GM21576 (cell line): ENCODE results near the gene ATP5F1E.
"Not testable (repeated sequence)": the region's sequence is repeated elsewhere in the genome, so short reads cannot be mapped to it uniquely, and the experiment has no call there.

Experiments used
- ATAC-seq: cut with Tn5 transposase; IDR thresholded peaks from one replicate; pipeline ENCODE4 v1.9.1; 2021; ENCODE audit warnings: mild to moderate bottlenecking, moderate library complexity; ENCODE audit not compliant: unreplicated experiment

ATP5F1E gene

DNA sequence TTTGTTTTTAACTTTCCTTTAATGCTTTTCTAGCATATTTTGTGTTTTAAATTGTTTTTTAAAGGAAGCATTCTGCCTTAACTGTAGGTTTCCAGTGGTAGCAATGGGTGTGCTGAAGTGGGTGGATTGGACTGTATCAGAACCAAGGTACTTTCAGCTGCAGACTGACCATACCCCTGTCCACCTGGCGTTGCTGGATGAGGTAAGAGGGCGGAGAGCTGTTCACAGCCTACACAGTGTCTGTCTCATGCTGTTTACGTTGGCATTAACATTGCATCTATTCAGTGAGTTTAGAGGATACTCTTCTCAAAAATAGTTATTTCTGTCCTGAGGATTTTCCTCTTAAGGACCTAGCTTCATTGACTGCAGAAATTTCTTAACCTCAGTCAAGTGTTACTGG is 39.2 kb downstream of the ATP5F1E start:
- ATAC-seq, result no peak

DNA sequence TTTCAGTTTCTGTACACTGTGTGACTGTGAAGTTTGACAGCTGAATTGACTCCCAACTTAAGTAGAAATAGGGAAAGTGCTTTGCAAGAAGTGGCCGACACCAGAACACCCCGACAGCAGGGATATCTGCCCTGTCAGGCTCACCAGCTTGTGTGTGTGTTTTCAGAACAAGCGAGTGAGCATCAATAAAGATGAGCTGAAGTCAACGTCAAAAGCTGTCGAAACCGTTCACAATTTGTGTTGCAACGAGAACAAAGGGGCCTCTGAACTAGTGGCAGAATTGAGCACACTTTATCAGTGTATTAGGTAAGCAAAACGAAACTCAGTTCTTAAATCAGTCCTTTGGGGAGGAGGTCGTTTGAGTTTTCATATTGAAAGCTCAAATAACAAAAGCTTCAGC is 40.4 kb downstream of the ATP5F1E start:
- no peak for ATAC-seq

DNA sequence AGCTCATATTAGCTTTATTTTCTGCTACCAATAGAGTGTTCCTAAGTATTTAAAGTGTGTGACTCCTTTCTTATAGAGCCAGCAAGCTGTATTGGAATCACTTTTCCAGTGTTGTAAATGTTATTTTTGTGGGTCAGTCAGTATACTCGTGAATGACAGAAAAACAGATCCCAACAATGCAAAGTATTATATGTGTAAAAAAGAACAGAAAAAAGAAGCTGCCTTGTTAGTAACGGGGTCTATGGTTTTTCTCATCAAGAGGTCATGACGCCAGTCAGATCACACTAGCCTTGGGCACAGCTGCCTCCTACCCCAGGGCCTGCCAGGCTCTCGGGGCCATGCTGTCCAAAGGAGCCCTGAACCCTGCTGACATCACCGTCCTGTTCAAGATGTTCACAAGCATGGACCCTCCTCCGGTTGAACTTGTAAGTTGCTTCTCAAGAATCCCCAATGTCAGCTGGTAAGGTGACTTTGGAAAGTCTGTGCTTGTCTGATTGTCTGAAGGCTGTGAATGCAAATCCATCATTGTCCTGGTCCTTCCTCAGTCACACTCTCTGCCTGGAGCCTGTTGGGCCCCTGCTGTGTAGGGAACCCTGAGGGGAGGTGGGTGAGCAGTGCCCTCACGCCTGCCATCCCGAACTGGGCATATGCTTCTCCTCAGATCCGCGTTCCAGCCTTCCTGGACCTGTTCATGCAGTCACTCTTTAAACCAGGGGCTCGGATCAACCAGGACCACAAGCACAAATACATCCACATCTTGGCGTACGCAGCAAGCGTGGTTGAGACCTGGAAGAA is 41.3 kb downstream of the ATP5F1E start:
- ATAC-seq, result no peak

DNA sequence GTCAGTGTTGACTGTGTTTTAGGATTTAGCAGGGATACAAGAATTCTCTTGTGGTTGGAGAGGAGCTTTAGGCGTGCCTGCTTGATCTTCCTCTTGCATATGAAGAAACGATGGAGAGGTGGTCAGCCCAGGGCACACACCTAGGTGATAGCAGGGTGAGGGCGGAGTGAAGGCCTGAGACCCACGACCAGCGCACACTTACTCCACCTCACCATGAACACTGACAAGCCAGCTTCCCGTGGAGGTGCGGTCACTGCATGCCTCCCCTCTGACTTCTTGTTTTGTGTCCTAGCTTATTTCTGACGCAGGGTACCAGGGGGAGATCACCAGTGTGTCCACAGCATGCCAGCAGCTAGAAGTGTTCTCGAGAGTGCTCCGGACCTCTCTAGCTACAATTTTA is 42.9 kb downstream of the ATP5F1E start:
- no peak for ATAC-seq

DNA sequence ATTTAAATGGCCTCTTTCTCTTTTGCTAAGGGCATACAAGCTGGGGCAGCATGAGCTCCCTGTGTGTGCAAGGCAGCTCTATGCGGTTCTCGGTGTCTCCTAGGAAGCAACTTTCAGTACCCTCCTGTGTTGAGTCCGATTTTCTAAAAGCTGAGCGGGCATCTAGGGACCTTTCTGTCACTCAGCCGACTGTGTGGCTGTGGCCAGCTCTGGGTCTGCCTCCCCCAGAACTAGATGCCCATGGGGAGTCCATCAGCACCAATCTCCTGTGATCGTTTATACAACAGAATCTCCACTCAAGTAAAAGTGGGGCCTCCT is 43.6 kb downstream of the ATP5F1E start:
- no peak for ATAC-seq

DNA sequence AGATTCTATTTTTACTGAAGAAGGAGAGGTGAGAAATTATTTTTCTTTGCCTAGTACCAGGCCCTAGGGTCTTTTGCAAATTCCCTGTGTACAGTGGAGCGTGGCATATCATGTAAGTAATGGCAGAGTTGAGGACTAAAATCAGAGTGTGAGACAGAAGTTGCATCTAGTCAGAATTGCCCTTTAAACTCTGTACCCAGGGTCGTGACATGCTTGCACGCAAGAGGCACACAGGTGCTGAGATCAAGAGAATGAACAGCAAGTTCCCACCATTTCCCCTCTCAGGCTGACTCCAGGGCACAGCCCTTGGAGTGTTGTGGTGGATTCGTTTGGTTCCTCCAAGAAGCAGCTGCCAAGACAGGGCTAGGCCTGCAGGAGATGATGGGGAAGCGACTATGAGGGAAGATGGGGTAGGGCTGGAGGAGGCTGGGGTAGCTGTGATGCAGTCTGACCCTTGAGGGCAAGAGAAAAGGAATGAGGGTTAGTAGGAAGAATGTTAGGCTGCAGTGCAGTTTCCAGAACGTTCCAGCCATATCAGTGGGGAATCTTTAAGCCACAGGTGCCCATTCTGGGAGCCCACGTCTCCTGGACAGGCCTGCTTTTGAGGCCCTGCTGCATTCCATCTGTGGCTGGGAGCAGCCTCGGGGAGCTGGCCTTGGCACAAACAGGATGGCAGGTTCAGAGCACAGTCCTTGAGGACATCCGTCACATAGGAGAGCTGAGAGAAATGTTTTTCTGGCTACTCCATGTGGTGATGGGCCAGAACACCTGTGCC is 44.2 kb downstream of the ATP5F1E start:
- ATAC-seq, result no peak

DNA sequence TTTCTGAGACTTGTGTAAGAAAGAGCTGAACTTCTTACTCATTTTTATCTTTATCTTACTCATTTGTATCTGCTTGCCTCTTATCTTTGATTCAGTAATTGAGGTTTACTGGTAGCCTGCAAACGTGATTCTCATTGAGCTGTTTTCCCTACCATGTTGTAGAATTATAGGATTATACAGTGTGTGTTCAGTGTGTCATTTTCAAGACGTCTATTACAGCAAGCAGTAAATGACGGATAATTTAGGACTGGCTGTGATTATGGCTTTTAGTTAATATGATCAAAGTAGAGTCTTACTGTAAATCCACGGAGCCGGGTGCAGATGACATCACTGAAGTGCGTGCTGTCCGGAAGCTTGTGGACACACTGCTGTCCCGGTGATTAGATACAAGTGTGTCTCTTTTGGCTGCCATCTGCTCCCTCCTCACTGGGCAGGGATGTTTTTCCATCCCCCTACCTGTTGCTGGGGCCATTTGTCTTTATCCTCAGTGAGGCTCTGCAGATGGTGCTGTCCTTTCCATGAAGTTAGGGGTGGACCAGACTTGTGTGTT is 45.1 kb downstream of the ATP5F1E start:
- ATAC-seq, result no peak

DNA sequence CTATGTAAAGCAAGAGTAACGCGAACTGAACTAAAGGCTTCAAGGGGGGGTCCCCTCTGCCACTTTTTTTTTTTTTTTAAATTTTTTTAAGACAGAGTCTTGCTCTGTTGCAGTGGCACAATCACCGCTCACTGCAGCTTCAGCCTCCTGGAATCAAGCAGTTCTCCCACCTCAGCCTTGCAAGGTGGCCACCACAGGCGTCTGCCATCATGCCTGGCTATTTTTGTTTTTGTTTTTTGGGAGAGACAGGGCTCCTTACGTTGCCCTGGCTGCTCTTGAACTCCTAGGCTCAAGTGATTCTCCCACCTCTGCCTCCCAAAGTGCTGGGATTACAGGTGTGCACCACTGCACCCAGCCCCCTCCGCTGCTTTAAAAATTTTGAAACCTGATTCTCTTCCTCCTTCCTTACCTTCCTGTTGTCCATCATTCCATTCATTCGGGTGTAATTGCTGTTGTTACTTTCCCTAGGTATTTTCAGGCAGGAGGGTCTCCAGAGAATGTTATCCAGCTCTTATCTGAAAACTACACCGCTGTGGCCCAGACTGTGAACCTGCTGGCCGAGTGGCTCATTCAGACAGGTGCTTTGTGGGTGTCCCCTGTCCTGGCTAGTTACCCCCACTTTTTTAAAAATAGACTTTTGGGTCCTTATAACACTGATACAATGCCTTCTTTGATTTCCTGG is 45.7 kb downstream of the ATP5F1E start:
- no peak for ATAC-seq

DNA sequence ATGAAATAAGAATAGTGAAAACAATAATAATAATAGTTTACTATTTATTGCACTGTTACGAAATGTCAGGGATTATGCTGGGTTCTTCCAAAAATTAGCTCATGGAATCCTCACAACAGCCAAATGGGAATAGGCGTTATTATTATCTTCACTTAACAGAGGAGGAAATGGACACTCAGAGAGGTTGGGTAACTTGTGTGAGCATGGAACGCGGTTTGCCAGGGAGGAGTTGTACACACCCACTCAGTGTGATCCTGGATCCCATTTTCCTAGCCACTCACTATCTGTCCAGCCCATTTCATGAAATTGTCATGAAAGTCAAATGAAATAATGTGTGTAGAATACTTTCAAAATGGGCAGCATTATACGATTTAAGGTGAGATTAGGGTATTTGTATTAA is 46.5 kb downstream of the ATP5F1E start:
- ATAC-seq, result no peak

DNA sequence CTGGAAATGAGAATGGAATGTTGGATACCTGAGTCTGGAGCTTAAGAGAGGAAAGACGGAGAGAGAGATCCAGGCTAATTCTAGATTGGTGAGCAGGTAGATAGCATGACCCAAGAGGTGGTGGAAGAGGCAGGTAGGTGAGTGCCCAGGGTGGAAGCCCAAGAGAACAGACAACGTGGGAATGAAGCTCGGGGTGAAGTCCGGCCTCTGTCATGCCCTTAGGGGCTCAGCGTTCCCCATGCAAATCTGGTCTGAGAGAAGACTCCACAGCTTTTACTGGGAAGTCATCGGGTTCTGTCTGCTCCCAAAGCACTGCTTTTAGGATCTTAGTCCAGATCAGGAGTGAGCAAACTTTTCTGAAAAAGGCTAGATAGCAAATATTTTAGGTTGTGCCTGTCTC is 47.4 kb downstream of the ATP5F1E start:
- no peak for ATAC-seq

DNA sequence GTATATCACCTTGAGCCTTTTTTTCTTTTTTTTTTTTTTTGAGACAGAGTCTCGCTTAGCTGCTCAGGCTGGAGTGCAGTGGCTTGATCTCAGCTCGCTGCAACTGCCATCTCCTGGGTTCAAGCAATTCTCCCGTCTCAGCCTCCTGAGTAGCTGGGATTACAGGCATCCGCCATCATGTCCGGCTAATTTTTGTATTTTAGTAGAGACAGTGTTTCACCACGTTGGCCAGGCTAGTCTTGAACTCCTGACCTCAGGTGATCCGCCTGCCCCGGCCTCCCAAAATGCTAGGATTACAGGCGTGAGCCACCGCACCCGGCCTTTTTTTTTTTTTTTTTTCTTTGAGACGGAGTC is 49.0 kb downstream of the ATP5F1E start:
- ATAC-seq, result not testable (repeated sequence)

DNA sequence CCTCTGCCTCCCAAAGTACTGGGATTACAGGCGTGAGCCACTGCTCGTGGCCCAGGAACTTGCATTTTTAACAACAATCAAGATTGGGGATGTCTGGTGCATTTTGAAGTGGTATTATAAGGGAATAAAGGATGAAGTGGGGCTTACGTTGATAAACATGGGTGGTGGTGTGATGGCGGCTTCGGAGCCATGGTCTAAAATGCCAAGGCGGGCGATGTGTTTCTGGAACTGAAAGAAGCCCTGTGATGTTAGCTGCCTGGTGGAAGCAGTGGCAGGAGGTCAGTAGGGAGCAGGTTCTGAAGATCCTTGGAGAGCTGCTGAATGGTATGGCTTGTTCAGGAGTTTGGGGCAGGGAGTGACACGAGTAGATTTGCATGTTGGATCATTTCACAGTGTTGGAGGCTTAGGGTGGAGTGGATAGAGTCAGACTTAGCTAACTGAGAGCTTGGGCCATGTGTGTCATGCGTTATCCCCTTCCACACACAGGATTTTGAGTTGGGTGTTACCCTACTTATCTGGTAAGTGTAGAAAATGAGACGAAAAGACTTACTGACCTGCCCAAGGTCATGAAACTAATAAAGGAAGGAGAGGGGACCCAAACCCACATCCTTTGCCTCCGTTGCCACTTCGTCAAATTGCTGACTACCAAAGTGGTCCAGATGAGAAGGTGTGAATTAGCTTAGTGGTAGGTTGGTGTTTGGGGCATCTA is 49.6 kb downstream of the ATP5F1E start:
- no peak for ATAC-seq

DNA sequence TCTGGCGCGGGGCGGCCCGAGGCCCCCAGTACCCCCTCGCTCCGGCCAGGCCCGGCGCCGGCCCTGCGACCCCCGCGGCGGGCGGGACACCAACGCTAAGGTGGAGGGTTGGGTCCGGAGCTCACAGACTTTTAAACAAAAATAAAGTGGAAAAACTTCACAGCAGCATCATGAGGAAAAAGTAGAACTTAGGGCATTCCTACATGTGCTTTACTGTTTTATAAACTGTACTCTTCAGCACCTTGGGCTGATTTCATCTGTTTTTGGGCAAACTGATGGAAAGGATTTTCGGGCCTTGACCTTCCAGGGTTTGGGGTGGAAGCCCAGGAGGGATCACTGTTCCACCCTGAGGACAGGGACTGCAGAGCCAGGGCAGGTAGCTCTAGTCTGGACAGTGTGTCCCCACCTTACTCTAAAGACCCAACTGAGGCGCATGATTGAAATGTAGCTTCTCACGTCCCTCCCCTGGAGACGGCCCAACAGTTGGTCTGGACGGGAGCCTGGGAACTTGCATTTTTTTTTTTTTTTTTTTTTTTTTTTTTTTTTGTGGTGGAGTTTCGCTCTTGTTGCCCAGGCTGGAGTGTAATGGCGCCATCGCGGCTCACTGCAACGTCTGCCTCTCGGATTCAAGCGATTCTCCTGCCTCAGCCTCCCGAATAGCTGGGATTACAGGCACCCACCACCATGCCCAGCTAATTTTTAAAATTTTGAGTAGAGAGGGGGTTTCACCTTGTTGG is 50.3 kb downstream of the ATP5F1E start:
- ATAC-seq, result no peak

DNA sequence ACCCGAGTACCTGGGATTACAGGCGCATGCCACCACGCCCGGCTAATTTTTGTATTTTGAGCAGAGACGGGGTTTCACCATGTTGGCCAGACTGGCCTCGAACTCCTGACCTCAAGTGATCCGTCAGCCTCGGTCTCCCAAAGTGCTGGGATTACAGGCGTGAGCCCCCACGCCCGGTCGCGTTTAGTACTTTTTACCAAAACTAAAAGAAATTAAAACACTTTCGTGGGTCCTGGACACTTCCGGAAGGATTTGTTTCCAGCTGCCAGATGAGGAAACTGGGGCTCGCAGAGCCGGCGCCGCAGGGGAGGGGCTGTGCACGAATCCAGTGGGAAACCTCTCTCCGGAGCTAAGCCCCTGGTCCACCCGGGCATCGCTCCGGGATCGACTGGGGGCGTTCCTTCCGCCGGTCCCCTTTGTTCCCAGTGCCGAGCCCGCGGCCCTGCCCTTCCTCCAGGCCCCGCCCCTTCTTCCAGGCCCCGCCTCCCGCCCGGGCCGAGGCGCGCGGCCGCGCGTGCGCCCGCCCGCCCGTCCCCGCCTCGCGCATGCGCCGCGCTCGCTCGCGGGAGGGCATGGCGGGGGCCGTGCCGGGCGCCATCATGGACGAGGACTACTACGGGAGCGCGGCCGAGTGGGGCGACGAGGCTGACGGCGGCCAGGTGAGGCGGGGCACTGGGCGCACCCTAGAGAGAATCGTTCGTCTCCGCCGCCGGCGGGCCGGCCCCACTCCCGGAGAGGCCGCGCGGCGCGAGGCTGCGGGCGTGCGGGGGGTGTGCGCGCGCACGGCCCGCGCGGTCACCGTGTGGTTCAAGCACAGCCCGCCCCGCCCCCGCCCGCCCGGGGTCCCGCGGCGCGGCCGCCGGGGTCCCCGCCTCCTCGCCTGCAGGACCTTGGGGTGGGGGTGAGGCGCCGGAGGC is 51.2 kb downstream of the ATP5F1E start, which contains the start of gene NELFCD:
Gene NELFCD (plus strand): TSS at position 546 of the 917 bp plus-strand sequence. CDS start 54 bp downstream, at position 600.
- ATAC-seq, result peak; percentile 60

DNA sequence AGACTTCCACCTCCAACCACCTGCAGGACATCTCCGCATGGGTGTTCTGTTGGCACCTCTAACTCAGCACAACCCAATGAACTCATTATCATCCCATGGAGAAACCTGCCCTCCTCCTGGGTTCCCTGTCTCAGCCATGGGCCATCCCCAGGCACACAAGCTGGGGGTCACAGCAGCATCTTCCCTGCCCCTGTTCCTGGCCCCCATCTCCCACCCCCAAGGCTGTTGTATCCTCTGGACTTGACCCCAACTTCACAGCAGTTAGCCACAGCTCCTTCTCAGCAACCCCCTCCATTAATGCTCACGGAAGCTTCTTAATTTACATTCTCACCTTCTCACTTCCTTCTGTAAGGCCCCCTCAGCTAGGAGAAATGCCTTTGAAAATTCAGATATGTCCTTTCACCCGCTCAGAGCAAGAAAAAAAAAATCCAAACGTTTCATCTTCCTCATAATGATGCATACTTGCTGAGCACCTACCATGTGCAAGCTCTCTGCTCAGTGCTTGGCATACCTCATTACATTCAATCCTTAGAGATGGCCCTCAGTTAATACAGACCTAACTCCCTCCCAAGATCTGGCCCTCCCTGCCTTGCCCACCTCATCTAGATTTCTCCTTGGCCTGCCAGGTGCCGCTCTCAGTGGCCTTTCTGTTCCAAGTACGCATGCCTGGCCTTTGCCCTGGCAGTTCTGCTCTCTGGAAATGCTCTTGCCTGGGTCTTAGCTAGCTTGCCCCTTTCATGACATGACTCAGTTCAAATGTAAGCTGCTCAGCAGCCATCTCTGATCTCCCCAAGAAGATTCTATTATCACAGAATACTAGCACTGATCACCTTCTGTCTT is 53.6 kb downstream of the ATP5F1E start:
- no peak for ATAC-seq

DNA sequence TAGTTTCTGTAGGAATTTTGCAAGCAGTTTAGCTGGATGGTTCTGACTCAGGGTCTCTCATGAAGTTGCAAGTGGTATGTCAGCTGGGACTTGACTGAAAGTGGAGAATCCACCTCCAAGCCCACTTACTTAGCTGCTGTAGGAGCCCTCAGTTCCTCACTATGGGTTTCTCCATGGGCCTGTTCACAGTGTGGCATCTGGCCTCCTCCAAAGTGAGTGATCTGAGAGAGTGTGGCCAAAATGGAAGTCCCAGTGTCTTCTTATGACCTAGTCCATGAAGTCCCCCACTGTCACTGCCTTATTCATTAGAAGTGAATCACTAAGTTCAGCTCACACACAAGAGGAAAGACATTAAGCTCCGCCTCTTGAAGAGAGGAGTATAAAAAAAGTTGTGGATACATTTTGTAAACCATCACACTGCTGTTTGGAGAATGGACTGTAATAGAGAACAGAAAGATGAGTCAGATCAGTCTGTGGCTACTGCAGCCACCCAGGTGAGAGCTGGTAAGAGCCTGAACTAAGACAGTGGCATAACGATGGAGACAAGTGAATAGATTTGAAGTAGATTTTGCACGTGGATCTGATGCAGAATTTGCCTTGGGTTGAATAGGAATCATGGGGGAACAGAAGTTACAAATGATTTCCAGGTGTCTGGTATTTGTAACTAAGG is 55.9 kb downstream of the ATP5F1E start:
- ATAC-seq, result no peak
